HUES6 (cell line): ENCODE measurements around the gene MALT1.

Experiments used
- H3K27ac ChIP-seq: 2 replicates; pipeline ENCODE4 v1.7.0; 2013; ENCODE audit warnings: low read depth, mild to moderate bottlenecking, low read length, inconsistent platforms
- H3K27me3 ChIP-seq: 2 replicates; pipeline ENCODE4 v1.6.1; 2013; ENCODE audit warnings: low read length; ENCODE audit not compliant: control insufficient read depth, insufficient read depth
- H3K36me3 ChIP-seq: 2 replicates; pipeline ENCODE4 v1.6.1; 2013; ENCODE audit warnings: low read length; ENCODE audit not compliant: control insufficient read depth, insufficient read depth
- H3K4me1 ChIP-seq: 2 replicates; pipeline ENCODE4 v1.6.1; 2013; ENCODE audit warnings: low read length; ENCODE audit not compliant: control insufficient read depth, insufficient read depth
- H3K4me3 ChIP-seq: 2 replicates; pipeline ENCODE4 v1.5.1; 2013; ENCODE audit warnings: low read depth, low read length
- H3K9ac ChIP-seq: one replicate; pipeline ENCODE4 v1.6.1; 2013; ENCODE audit warnings: mild to moderate bottlenecking, low read length
- H3K9me3 ChIP-seq: 2 replicates; pipeline ENCODE4 v1.6.1; 2013; ENCODE audit warnings: low read depth, low read length; ENCODE audit not compliant: control insufficient read depth, insufficient read depth

MALT1 gene

DNA sequence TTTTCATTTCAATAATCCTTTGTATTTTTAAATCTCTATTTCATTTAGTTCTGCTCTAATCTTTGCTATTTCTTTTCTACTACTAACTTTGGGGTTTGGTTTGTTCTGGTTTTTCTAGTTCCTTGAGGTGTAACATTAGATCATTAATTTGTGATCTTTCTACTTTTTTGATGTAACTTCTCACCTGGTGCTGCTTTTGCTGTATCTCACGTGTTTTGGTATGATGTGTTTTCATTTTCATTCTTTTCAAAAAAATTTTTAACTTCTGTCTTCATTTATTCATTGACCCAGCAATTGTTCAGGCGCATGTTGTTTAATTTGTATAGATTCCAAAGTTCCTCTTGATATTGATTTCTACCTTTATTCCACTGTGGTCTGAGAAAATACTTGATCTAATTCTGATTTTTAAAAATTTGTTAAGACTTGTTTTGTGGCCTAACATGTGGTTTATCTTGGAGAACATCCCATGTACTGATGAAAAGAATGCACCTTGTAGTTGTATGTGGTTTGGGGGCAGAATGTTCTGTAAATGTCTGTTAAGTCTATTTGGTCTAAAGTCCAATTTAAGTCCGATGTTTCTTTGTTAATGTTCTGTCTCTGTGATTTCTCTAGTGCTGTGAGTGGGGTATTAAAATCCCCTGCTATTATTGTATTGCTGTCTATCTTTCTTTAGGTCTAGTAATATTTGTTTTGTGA, 17.3 kb upstream of the MALT1 start:
- Histone ChIP-seq H3K4me1 (no peaks in the 10 kb centered on the region), H3K27ac (no peak overlapping the region), H3K27me3 (no peaks in the 10 kb centered on the region), H3K36me3 (no peaks in the 10 kb centered on the region), H3K4me3 (no peak overlapping the region), H3K9me3 (peaks cover 16% of the 10 kb centered on the region; the same call in 1 of the 2 replicates), H3K9ac (no peak overlapping the region)

DNA sequence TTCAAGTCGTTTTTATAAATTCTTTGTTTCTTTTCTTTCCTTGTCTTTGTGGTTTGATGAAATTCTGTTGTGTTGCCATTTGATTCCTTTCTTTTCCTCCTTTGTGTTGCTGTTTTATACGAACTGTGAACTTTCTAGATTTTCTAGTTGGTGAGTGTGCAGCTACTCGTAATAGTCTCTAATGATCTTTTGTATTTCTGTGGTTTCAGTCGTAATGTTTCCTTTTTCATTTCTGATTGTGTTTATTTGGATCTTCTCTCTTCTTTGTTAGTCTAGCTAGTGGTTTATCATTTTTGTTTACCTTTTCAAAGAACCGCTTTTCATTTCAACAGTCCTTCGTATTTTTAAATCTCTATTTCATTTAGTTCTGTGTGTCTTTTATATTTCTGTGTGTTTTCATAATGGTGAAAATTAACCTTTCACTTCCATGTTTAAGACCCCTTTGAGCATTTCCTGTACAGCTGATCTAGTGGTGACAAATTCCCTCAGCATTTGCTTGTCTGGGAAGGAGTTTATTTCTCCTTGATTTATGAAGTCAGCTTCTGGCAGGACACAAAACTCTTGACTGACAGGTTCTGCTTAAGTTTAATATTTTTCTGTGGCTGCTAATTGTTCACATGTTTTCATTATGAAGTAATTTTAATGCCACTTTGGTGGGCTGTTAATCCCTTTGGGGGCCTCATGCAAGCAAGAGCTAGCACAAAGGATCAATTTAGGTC, 16.2 kb upstream of the MALT1 start:
- Histone ChIP-seq H3K9ac (no peak overlapping the region), H3K27ac (no peak overlapping the region), H3K27me3 (no peaks in the 10 kb centered on the region), H3K4me3 (no peak overlapping the region), H3K4me1 (no peaks in the 10 kb centered on the region), H3K36me3 (no peaks in the 10 kb centered on the region), H3K9me3 (peaks cover 16% of the 10 kb centered on the region; the same call in 1 of the 2 replicates)

GRCh38 chr18:58657081-58657480, 14.2 kb upstream of the MALT1 start:
- Histone ChIP-seq H3K9me3 (peaks cover 15% of the 10 kb centered on the region; the same call in 1 of the 2 replicates), H3K4me1 (no peaks in the 10 kb centered on the region), H3K4me3 (no peak overlapping the region), H3K27ac (no peak overlapping the region), H3K27me3 (no peaks in the 10 kb centered on the region), H3K9ac (no peak overlapping the region), H3K36me3 (no peaks in the 10 kb centered on the region)

DNA sequence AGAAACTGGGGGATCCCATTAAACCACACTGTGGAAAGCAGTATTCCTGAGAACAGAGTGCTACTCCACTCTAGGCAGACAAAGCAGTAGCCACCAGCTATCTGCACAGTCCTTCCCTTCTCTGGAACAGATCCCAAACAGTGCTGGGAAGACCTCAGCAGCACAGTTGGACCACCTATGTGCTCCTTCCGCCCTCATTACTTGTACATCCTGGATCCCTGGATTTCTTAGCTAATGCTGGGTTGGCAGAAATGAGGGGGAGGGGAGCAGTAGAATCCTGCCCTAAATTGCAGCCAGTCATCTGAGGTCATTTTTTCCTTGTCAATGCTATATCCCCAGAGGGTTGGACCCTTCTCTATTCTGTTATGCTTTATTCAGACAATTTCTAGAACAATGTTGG, 13.8 kb upstream of the MALT1 start:
- H3K4me1 ChIP-seq: no peaks in the 10 kb centered on the region
- H3K36me3 ChIP-seq: no peaks in the 10 kb centered on the region
- H3K9ac ChIP-seq: no peak overlapping the region
- H3K9me3 ChIP-seq: peaks cover 14% of the 10 kb centered on the region; the same call in 1 of the 2 replicates
- no peaks in the 10 kb centered on the region for H3K27me3 ChIP-seq
- no peak overlapping the region for H3K27ac ChIP-seq
- no peak overlapping the region for H3K4me3 ChIP-seq

GRCh38 chr18:58659691-58660090, 11.6 kb upstream of the MALT1 start:
- H3K27ac ChIP-seq: no peak overlapping the region

DNA sequence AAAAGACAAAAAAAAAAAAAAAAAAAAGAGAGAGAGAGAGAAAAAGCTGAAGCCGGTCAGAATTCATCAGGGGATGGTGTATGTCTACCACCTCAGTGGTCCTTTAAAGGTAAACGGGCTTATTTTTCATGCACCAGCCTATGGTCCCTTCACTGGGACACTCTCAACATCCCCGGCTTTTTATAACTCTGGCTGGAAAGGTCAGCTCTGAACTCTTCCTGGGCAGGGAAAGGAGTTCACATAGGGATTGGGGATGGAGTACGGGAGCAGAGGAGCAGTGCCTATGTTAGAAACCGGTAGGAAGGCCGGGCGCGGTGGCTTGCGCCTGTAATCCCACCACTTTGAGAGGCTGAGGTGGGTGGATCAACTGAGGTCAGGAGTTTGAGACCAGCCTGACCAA, 10.3 kb upstream of the MALT1 start:
- H3K27ac ChIP-seq: no peak overlapping the region
- peaks cover 4% of the 10 kb centered on the region; the same call in 1 of the 2 replicates for H3K9me3 ChIP-seq
- no peaks in the 10 kb centered on the region for H3K4me1 ChIP-seq
- H3K9ac ChIP-seq: no peak overlapping the region
- no peak overlapping the region for H3K4me3 ChIP-seq
- no peaks in the 10 kb centered on the region for H3K27me3 ChIP-seq
- H3K36me3 ChIP-seq: no peaks in the 10 kb centered on the region

More at GRCh38 chr18:58659691-58660090, 11.6 kb upstream of the MALT1 start:
- Histone ChIP-seq H3K4me1 (no peaks in the 10 kb centered on the region), H3K36me3 (no peaks in the 10 kb centered on the region), H3K9me3 (peaks cover 12% of the 10 kb centered on the region; the same call in 1 of the 2 replicates), H3K4me3 (no peak overlapping the region), H3K27me3 (no peaks in the 10 kb centered on the region), H3K9ac (no peak overlapping the region)

GRCh38 chr18:58661423-58661822, 9.8 kb upstream of the MALT1 start:
- Histone ChIP-seq H3K27me3 (no peaks in the 10 kb centered on the region), H3K9ac (no peak overlapping the region), H3K4me1 (no peaks in the 10 kb centered on the region), H3K9me3 (peaks cover under 1% of the 10 kb centered on the region; the same call in 1 of the 2 replicates), H3K36me3 (no peaks in the 10 kb centered on the region), H3K27ac (no peak overlapping the region), H3K4me3 (no peak overlapping the region)

GRCh38 chr18:58662118-58662517, 9.1 kb upstream of the MALT1 start:
- no peak overlapping the region for H3K27ac ChIP-seq
- H3K27me3 ChIP-seq: no peaks in the 10 kb centered on the region
- H3K9ac ChIP-seq: no peak overlapping the region
- H3K4me1 ChIP-seq: no peaks in the 10 kb centered on the region
- no peaks in the 10 kb centered on the region for H3K36me3 ChIP-seq
- H3K9me3 ChIP-seq: no peaks in the 10 kb centered on the region
- H3K4me3 ChIP-seq: no peak overlapping the region

DNA sequence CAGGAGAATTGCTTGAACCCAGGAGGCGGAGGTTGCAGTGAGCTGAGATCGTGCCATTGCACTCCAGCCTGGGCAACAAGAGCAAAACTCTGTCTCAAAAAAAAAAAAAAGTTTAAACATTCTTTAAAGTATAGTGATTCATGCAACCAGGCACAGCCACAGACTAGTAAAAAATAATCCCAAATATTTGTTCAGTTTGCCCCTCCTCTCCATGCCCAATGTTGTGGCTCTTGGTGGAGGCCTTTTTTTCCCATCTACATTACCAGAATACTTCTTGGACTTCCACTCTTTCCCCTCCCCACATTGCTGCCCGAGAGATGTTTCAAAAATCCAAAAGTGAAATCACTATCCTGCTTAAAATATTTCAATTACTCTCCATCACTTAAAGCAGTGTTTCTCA, 5.1 kb upstream of the MALT1 start:
- H3K9me3 ChIP-seq: no peaks in the 10 kb centered on the region
- peaks cover 9% of the 10 kb centered on the region for H3K4me1 ChIP-seq
- no peak overlapping the region for H3K9ac ChIP-seq
- H3K36me3 ChIP-seq: no peaks in the 10 kb centered on the region
- no peaks in the 10 kb centered on the region for H3K27me3 ChIP-seq
- no peak overlapping the region for H3K27ac ChIP-seq
- H3K4me3 ChIP-seq: no peak overlapping the region

DNA sequence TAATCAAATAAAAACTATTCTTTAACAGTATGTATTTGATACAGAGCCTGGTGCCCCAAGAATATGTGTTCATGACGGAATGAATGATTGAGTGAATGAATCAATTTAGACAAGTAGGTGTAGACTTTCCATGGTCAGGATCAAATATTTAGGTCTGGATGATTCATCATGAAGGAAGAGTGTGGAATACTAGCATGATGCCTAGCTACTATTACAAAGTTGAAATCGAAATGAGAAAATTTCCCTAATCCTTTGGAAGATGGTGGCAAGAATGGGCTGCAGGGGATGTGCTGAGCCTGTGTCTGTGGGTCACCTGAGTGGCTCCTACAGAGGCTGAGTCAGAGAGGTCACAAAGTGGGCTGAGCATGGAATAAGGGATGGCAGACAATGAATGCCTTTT, 3.1 kb upstream of the MALT1 start:
- no peaks in the 10 kb centered on the region for H3K27me3 ChIP-seq
- H3K9ac ChIP-seq: no peak overlapping the region
- H3K4me3 ChIP-seq: no peak overlapping the region
- peaks cover 9% of the 10 kb centered on the region for H3K4me1 ChIP-seq
- no peaks in the 10 kb centered on the region for H3K9me3 ChIP-seq
- no peak overlapping the region for H3K27ac ChIP-seq
- H3K36me3 ChIP-seq: no peaks in the 10 kb centered on the region

DNA sequence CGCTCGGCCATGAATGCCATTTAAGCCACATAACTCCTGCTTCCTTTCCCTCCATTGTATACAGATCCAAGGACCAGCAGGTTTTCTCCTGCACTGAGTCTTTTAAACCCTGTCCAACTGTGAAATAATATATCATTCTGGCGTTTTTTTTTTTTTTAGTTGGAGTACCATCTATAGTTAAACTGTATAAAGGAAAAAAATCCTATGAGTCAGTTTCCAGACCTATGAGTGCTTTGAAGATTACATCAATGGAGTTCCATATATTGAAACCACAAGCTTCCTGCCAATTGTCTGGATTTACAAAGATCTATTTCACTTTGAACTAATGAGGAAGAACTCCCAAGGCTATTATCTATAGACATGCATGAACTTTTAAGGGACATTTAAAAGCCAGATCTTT, 2.4 kb upstream of the MALT1 start:
- peaks cover 4% of the 10 kb centered on the region; the same call in 1 of the 2 replicates for H3K36me3 ChIP-seq
- peaks cover 14% of the 10 kb centered on the region for H3K4me1 ChIP-seq
- H3K27me3 ChIP-seq: no peaks in the 10 kb centered on the region
- H3K4me3 ChIP-seq: no peak overlapping the region
- no peak overlapping the region for H3K27ac ChIP-seq
- H3K9me3 ChIP-seq: no peaks in the 10 kb centered on the region
- no peak overlapping the region for H3K9ac ChIP-seq
